Neural progenitor cell (in vitro differentiated cells): ENCODE data around the gene LYRM1. TPM values are rescaled to one million over a fixed set of nuclear protein-coding genes. Genes with fewer than 3 reads are reported as not detected.

Source experiments
- DNase-seq: peaks from one replicate; pipeline ENCODE4 v3.0.0-alpha.2; 2016; ENCODE audit warnings: low spot score
- H2AFZ ChIP-seq: fragments of 200-600 bp; sonication (generic); replicated peaks from 2 replicates; pipeline ENCODE4 v1.6.1; 2016; ENCODE audit warnings: antibody characterized with exemption
- H3F3A ChIP-seq: fragments of 200-600 bp; sonication (generic); 2 replicates; pipeline ENCODE4 v1.6.1; 2016; ENCODE audit warnings: antibody characterized with exemption, low read depth
- H3K27ac ChIP-seq: fragments of 200-600 bp; sonication (generic); 2 replicates; pipeline ENCODE4 v1.5.1; 2016; ENCODE audit warnings: mild to moderate bottlenecking
- H3K27me3 ChIP-seq: fragments of 200-600 bp; sonication (generic); 2 replicates; pipeline ENCODE4 v1.6.1; 2016; ENCODE audit warnings: mild to moderate bottlenecking, moderate library complexity
- H3K36me3 ChIP-seq: fragments of 200-600 bp; sonication (generic); 2 replicates; pipeline ENCODE4 v1.5.1; 2016
- H3K4me1 ChIP-seq: fragments of 200-600 bp; sonication (generic); 2 replicates; pipeline ENCODE4 v1.6.1; 2016; ENCODE audit warnings: mixed run types
- H3K4me2 ChIP-seq: fragments of 200-600 bp; sonication (generic); 2 replicates; pipeline ENCODE4 v1.6.1; 2016
- H3K4me3 ChIP-seq: fragments of 200-600 bp; sonication (generic); 2 replicates; pipeline ENCODE4 v1.5.1; 2016
- H3K79me2 ChIP-seq: fragments of 200-600 bp; sonication (generic); 2 replicates; pipeline ENCODE4 v1.6.1; 2016; ENCODE audit warnings: low read depth
- H3K9ac ChIP-seq: fragments of 200-600 bp; sonication (generic); 2 replicates; pipeline ENCODE4 v1.6.1; 2016
- H3K9me3 ChIP-seq: fragments of 200-600 bp; sonication (generic); 2 replicates; pipeline ENCODE4 v1.5.1; 2016; ENCODE audit warnings: low read depth
- H4K20me1 ChIP-seq: fragments of 200-600 bp; sonication (generic); 2 replicates; pipeline ENCODE4 v1.6.1; 2016; ENCODE audit warnings: low read depth
- H3K27ac Mint-ChIP-seq: 3 replicates; pipeline ENCODE4 v1.8.0; 2021; ENCODE audit warnings: mixed read lengths
- H3K27me3 Mint-ChIP-seq: 2 replicates; pipeline ENCODE4 v1.8.0; 2022; ENCODE audit warnings: low read depth, mild to moderate bottlenecking, inconsistent platforms, moderate library complexity, mixed read lengths; ENCODE audit not compliant: insufficient read depth
- H3K36me3 Mint-ChIP-seq: 3 replicates; pipeline ENCODE4 v1.8.0; 2021; ENCODE audit warnings: mixed read lengths
- H3K4me1 Mint-ChIP-seq: 3 replicates; pipeline ENCODE4 v1.8.0; 2021; ENCODE audit warnings: mixed read lengths
- H3K4me3 Mint-ChIP-seq: 3 replicates; pipeline ENCODE4 v1.8.0; 2021; ENCODE audit warnings: mild to moderate bottlenecking, moderate library complexity, mixed read lengths
- H3K9me3 Mint-ChIP-seq: 3 replicates; pipeline ENCODE4 v1.8.0; 2020; ENCODE audit warnings: mixed read lengths
- CTCF ChIP-seq: fragments of 200-600 bp; sonication (generic); IDR thresholded peaks from 2 replicates; pipeline ENCODE4 v1.5.1; 2017; ENCODE audit warnings: antibody characterized with exemption, mild to moderate bottlenecking
- EZH2 ChIP-seq: fragments of 200-600 bp; sonication (generic); IDR thresholded peaks from 2 replicates; pipeline ENCODE4 v1.6.1; 2017; ENCODE audit warnings: antibody characterized with exemption, mild to moderate bottlenecking, moderate library complexity
- EZH2phosphoT487 ChIP-seq: fragments of 200-600 bp; sonication (generic); IDR thresholded peaks from 2 replicates; pipeline ENCODE4 v1.6.1; 2017; ENCODE audit warnings: antibody characterized with exemption
- total RNA-seq: library from RNA; depleted of rRNA; stranded (reverse); fragments of >200 nt; gene quantifications from 2 replicates; pipeline ENCODE4 v1.2.3, GENCODE V29; 2015; ENCODE audit warnings: low replicate concordance

Gene LYRM1
- total RNA-seq, 1 donor from 2014 or later, result 61.8 TPM

- no peak for TF ChIP-seq EZH2
- TF ChIP-seq EZH2phosphoT487, result no peak
- TF ChIP-seq CTCF, result no peak
- H3K9me3 Mint-ChIP-seq, result no peaks in the 10 kb centered on the region
Observed at GRCh38 chr16:20920091-20920490, 19.5 kb downstream of the LYRM1 start.

GRCh38 chr16:20920799-20921198 is 20.2 kb downstream of the LYRM1 start:
- Histone ChIP-seq H3K4me2 (no peak overlapping the region), H3F3A (no peaks in the 10 kb centered on the region), H3K9me3 (no peaks in the 10 kb centered on the region), H3K4me1 (peaks cover 9% of the 10 kb centered on the region), H3K9ac (no peak overlapping the region), H3K27ac (no peak overlapping the region), H2AFZ (no peak overlapping the region), H3K4me3 (no peak overlapping the region), H3K79me2 (no peaks in the 10 kb centered on the region), H4K20me1 (no peaks in the 10 kb centered on the region), H3K27me3 (no peaks in the 10 kb centered on the region), H3K36me3 (no peaks in the 10 kb centered on the region)
- DNase-seq, result no peak
- Mint-ChIP-seq H3K4me1 (peaks cover 3% of the 10 kb centered on the region), H3K4me3 (no peak overlapping the region), H3K27ac (no peak overlapping the region), H3K27me3 (peaks cover 2% of the 10 kb centered on the region), H3K9me3 (no peaks in the 10 kb centered on the region), H3K36me3 (peaks cover 7% of the 10 kb centered on the region)
- no peak for TF ChIP-seq EZH2phosphoT487
- TF ChIP-seq EZH2, result no peak
- no peak for TF ChIP-seq CTCF

More at GRCh38 chr16:20920091-20920490, 19.5 kb downstream of the LYRM1 start:
- Mint-ChIP-seq H3K27me3 (peaks cover 2% of the 10 kb centered on the region), H3K27ac (no peak overlapping the region), H3K4me1 (peaks cover 7% of the 10 kb centered on the region), H3K4me3 (no peak overlapping the region), H3K36me3 (peaks cover 10% of the 10 kb centered on the region)
- H3K27ac ChIP-seq, result no peak overlapping the region
- no peaks in the 10 kb centered on the region for H4K20me1 ChIP-seq
- H3K9ac ChIP-seq, result no peak overlapping the region
- no peaks in the 10 kb centered on the region for H3K27me3 ChIP-seq
- H3K4me2 ChIP-seq, result no peak overlapping the region
- peaks cover 9% of the 10 kb centered on the region for H3K4me1 ChIP-seq
- no peaks in the 10 kb centered on the region for H3K36me3 ChIP-seq
- no peaks in the 10 kb centered on the region for H3F3A ChIP-seq
- no peaks in the 10 kb centered on the region for H3K79me2 ChIP-seq
- H2AFZ ChIP-seq, result no peak overlapping the region
- no peak for DNase-seq
- H3K4me3 ChIP-seq, result no peak overlapping the region
- no peaks in the 10 kb centered on the region for H3K9me3 ChIP-seq

GRCh38 chr16:20923876-20924275 is 23.3 kb downstream of the LYRM1 start:
- peaks cover 2% of the 10 kb centered on the region for H3K27me3 Mint-ChIP-seq

More at GRCh38 chr16:20923876-20924275, 23.3 kb downstream of the LYRM1 start:
- Histone ChIP-seq H3K27ac (no peak overlapping the region), H3K9me3 (no peaks in the 10 kb centered on the region), H3F3A (no peaks in the 10 kb centered on the region), H3K36me3 (no peaks in the 10 kb centered on the region), H2AFZ (no peak overlapping the region), H3K4me3 (no peak overlapping the region), H3K4me1 (peaks cover 1% of the 10 kb centered on the region), H3K9ac (no peak overlapping the region), H3K27me3 (no peaks in the 10 kb centered on the region), H3K4me2 (no peak overlapping the region), H4K20me1 (no peaks in the 10 kb centered on the region), H3K79me2 (no peaks in the 10 kb centered on the region)
- DNase-seq, result no peak
- Mint-ChIP-seq H3K4me3 (no peak overlapping the region), H3K36me3 (peaks cover 5% of the 10 kb centered on the region), H3K27ac (no peak overlapping the region), H3K4me1 (peaks cover 3% of the 10 kb centered on the region), H3K9me3 (no peaks in the 10 kb centered on the region)
- TF ChIP-seq EZH2phosphoT487 (no peak), EZH2 (no peak), CTCF (no peak)
